ENCODE data around the gene RNU6-9. TPM values are rescaled to one million over a fixed set of nuclear protein-coding genes. Genes with fewer than 3 reads are reported as not detected.

RNU6-9 gene
- total and polyA plus RNA-seq, 2 experiments from 2014 or later = not detected

DNA sequence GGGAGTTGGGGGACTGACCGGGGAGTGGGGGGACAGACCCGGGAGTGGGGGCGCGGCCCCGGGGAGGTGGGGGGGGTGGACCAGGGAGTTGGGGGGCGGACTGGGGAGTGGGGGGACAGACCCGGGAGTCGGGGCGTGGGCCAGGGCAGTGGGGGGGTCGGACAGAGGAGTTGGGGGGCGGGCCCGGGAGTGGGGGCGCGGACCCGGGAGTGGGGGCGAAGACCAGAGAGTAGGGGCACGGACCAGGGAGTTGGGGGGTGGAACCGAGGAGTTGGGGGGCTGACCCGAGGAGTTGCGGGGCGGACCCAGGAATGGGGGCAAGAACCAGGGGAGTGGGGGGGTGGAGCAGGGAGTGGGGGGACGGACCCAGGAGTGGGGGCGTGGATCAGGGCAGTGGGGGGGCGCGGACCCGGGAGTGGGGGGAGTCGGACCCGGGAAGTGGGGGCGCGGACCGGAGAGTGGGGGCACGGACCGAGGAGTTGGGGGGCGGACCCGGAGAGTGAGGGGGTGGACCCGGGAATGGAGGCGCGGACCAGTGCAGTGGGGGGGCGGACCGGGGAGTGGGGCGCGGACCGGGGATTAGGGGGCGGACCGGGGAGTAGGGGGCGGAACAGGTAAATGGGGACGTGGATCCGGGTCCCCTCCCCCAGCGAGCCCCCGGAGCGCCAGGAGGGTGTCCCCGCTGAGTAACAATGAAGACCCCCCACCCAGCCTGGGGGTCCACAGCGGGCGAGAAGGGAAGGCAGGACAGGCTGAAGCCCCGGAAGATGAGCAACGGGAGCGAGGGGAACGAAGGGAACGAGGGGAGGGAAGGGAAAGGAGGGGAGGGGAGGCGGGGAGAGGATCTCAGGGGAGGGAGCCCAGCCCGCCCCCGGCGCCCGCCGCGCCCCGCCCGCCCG lies 19.1 kb downstream of the RNU6-9 start:
- Histone ChIP-seq H3K9me2 (ENCODE audit: insufficient read depth) (no peaks in the 10 kb centered on the region), H3K27ac (peak overlapping the region; percentile 20; the same call in 1 of the 2 replicates), H3K9ac (peak overlapping the region; percentile 93), H3K4me1 (ENCODE audit: insufficient read depth) (0 out of 2 replicates have a peak, but pooled peaks cover 3% of the 10 kb centered on the region), H3K9me3 (ENCODE audit: low read depth) (no peaks in the 10 kb centered on the region), H3K27me3 (replicated peaks; ENCODE audit: insufficient read depth) (peaks cover 2% of the 10 kb centered on the region; the same call in 1 of the 2 replicates), H4K20me1 (ENCODE audit: insufficient read depth) (no peaks in the 10 kb centered on the region), H3K4me3 (peak overlapping the region; percentile 99), H3K79me2 (ENCODE audit: insufficient read depth) (peaks cover 62% of the 10 kb centered on the region), H3K36me3 (ENCODE audit: low read depth) (no peaks in the 10 kb centered on the region), H3K4me2 (ENCODE audit: unreplicated experiment) (peak overlapping the region; percentile 68), H3F3A (ENCODE audit: insufficient read depth) (peaks cover 4% of the 10 kb centered on the region; the same call in 1 of the 2 replicates), H2AFZ (peak overlapping the region; percentile 69)
- peak; percentile 24 for DNase-seq
- 3 to 4% methylated on average over 5 to 69 of the region's 69 CpGs for WGBS, 2 experiments (ENCODE audit: low coverage in 1 of 2, low lambda C conversion rate in 2 of 2, missing lambda C conversion rate in 2 of 2)
- in situ Hi-C loops (cut with MboI) = no loop called here
- TF ChIP-seq EZH2phosphoT487 (IDR thresholded peaks at IDR 0.05; ENCODE audit: insufficient read depth, low read depth) = no peak
- no peak for TF ChIP-seq EZH2 (IDR thresholded peaks at IDR 0.05; ENCODE audit: insufficient read depth, poor library complexity, severe bottlenecking)

GRCh38 chr19:913080-913748 lies 19.9 kb downstream of the RNU6-9 start, which contains the start of gene R3HDM4:
Gene R3HDM4, minus strand, starts transcription at chr19:913219. Its CDS starts 62 bp downstream, at chr19:913157.
- H3K4me2 ChIP-seq (ENCODE audit: unreplicated experiment) = peak within 1 kb of the TSS; percentile 84

GRCh38 chr19:916645-917322 lies 23.5 kb downstream of the RNU6-9 start:
- H2AFZ ChIP-seq = no peak overlapping the region
- H3K27me3 ChIP-seq (replicated peaks; ENCODE audit: insufficient read depth) = peaks cover 26% of the 10 kb centered on the region
- H3K9me3 ChIP-seq (ENCODE audit: low read depth) = no peaks in the 10 kb centered on the region
- in situ Hi-C loops (cut with MboI) = no loop called here
- H3K27ac ChIP-seq = no peak overlapping the region
- H3K4me2 ChIP-seq (ENCODE audit: unreplicated experiment) = no peak overlapping the region
- H3K36me3 ChIP-seq (ENCODE audit: low read depth) = no peaks in the 10 kb centered on the region
- no peaks in the 10 kb centered on the region for H4K20me1 ChIP-seq (ENCODE audit: insufficient read depth)
- H3K4me1 ChIP-seq (ENCODE audit: insufficient read depth) = 0 out of 2 replicates have a peak, but pooled peaks cover 3% of the 10 kb centered on the region
- no peak for DNase-seq
- peaks cover 19% of the 10 kb centered on the region for H3K79me2 ChIP-seq (ENCODE audit: insufficient read depth)
- no peak overlapping the region for H3K4me3 ChIP-seq
- WGBS, 2 experiments (ENCODE audit: low coverage in 1 of 2, low lambda C conversion rate in 2 of 2, missing lambda C conversion rate in 2 of 2) = 25 to 49% methylated on average over 11 to 35 of the region's 35 CpGs
- TF ChIP-seq EZH2phosphoT487 (IDR thresholded peaks at IDR 0.05; ENCODE audit: insufficient read depth, low read depth) (no peak), EZH2 (IDR thresholded peaks at IDR 0.05; ENCODE audit: insufficient read depth, poor library complexity, severe bottlenecking) (no peak)
- H3F3A ChIP-seq (ENCODE audit: insufficient read depth) = peaks cover 10% of the 10 kb centered on the region; the same call in 1 of the 2 replicates
- H3K9ac ChIP-seq = no peak overlapping the region
- no peaks in the 10 kb centered on the region for H3K9me2 ChIP-seq (ENCODE audit: insufficient read depth)

More at GRCh38 chr19:913080-913748, 19.9 kb downstream of the RNU6-9 start, which contains the start of gene R3HDM4:
- TF ChIP-seq EZH2 (IDR thresholded peaks at IDR 0.05; ENCODE audit: insufficient read depth, poor library complexity, severe bottlenecking) (no peak), EZH2phosphoT487 (IDR thresholded peaks at IDR 0.05; ENCODE audit: insufficient read depth, low read depth) (no peak)
- no peaks in the 10 kb centered on the region for H4K20me1 ChIP-seq (ENCODE audit: insufficient read depth)
- peak within 1 kb of the TSS; percentile 85 for H2AFZ ChIP-seq
- H3K4me1 ChIP-seq (ENCODE audit: insufficient read depth) = 0 out of 2 replicates have a peak, but pooled peaks cover 3% of the 10 kb centered on the region
- H3K27ac ChIP-seq = peak within 1 kb of the TSS; percentile 48
- H3K27me3 ChIP-seq (replicated peaks; ENCODE audit: insufficient read depth) = peaks cover 10% of the 10 kb centered on the region
- H3K79me2 ChIP-seq (ENCODE audit: insufficient read depth) = peaks cover 55% of the 10 kb centered on the region
- peak within 1 kb of the TSS; percentile 99 for H3K4me3 ChIP-seq
- H3K36me3 ChIP-seq (ENCODE audit: low read depth) = no peaks in the 10 kb centered on the region
- 1 to 2% methylated on average over 20 to 65 of the region's 76 CpGs for WGBS, 2 experiments (ENCODE audit: low coverage in 1 of 2, low lambda C conversion rate in 2 of 2, missing lambda C conversion rate in 2 of 2)
- no peaks in the 10 kb centered on the region for H3K9me2 ChIP-seq (ENCODE audit: insufficient read depth)
- H3K9me3 ChIP-seq (ENCODE audit: low read depth) = no peaks in the 10 kb centered on the region
- peak; percentile 83 for DNase-seq
- H3K9ac ChIP-seq = peak within 1 kb of the TSS; percentile 93
- H3F3A ChIP-seq (ENCODE audit: insufficient read depth) = peaks cover 4% of the 10 kb centered on the region; the same call in 1 of the 2 replicates
- in situ Hi-C loops (cut with MboI) = no loop called here
